ENCODE data around the gene CEP131.
A peak's percentile ranks its signal among the peaks of the same experiment; 100 is the strongest.

CEP131 gene

DNA sequence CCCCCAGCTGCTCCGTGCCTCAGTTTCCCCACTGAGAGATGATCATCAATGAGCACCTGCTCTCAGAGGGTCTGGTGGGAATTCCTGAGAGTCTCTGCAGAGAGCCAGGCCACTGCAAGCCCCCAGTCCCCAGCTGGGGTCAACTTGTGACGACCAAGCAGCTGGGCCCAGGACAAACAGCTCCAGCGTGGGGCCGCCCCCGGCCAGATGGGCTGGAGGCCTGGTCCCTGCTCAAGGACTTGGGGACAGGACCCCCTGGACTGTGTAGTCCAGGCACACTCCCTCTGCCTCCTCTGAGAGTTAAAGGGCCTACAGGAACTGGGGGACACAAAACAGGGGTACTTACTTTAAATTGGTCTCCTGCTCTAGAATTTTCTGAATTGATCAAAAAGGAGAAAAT is 40.2 kb downstream of the CEP131 start:
- no peak for DNase-seq

DNA sequence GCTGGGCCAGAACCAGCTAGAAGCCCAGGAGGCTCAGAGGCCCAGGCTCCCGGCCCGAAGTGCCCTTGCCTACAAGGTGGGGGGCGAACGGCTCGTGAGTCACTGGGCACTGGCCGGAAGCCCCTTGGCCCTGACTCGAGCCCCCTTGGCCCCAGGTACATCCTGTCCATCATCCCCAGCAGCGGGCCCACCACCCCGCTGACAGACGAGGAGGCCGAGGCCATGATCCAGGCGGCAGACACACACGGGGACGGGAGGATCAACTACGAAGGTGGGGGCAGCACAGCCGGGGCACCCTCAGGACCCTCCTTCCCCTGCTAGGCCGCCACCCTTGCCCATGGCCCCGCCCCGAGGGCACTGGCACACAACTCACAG is 41.0 kb downstream of the CEP131 start:
- no peak for DNase-seq

DNA sequence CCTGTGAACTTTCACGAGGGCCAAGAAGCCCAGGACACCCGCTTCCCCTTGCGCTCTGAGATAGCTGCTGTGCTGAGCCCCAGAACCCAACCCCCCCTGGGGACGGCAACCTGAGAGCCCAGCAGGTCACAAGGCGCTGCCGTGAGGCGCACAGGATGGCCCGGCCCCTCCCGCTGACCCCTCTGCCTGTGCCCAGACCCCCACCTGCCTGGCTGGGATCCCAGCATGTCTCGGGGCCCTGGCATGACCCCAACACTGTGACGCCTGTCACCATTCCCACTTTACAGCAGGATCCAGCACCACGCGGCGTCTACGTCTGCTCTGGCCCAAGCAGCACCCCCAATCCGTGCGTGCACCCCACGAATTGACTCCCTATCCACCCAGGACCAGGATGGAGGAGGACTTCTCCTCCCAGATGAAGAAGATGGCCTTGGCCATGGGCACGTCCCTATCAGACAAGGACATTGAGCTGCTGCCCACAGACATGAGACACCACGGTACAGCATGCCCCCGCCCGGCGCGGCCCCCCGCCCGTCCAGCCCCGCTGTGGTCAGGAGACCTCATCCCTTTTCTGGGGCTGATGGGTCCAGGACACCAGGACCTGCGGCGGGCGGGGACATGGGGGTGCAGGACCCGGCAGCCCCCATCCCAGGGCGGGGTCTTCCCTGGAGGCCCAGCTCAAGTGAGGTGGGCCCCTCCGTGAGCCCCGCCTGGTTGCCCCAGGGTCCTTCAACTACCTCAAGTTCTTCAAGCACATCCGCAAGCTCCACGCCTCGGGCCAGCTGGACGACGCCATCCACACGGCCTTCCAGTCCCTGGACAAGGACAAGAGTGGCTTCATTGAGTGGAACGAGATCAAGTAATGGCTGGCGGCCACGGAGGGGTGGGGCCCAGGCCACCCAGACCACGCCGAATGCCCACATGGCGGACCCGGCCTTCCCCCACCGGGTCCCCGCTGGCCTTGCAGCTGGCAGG is 41.6 kb downstream of the CEP131 start:
- no peak for DNase-seq

DNA sequence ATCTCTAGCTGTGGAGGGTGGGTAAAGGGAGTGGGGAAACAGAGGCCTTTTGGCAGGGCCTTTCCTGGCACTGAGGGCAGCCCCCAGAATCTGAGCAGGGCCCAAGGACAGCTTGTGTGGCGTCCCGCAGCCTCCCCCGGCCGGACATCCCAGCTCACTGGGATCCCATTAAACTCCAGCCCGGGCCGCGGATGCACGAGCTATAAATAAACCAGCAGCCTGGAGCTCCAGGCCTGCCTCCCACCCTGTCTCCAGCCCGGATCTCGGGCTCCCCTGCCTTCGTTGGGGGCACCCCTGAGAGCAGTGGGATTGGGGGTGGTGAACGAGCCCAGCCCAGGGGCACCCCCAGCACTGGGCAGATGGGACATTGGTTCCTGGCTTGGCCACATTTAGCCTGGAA is 42.9 kb downstream of the CEP131 start:
- DNase-seq, result no peak

DNA sequence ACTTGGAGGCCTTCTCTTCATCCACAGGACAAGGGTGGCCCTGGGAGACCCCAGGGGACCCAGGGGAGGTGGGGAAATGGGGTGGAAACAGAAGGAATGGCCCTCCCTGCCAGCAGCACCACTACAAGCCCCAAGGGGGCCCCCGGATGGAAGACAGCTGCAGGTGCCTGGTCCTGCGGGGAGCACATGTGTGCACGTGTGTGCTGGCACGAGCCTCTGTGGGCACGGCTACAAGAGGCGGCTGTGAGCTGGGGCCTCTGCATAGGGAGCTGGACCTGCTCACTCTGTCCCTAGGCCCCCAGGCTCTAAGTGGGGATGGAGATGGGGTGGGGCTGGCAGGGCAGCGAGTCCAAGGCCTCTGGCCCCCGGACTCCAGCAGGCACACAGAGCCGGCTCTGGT is 43.5 kb downstream of the CEP131 start:
- no peak for DNase-seq

DNA sequence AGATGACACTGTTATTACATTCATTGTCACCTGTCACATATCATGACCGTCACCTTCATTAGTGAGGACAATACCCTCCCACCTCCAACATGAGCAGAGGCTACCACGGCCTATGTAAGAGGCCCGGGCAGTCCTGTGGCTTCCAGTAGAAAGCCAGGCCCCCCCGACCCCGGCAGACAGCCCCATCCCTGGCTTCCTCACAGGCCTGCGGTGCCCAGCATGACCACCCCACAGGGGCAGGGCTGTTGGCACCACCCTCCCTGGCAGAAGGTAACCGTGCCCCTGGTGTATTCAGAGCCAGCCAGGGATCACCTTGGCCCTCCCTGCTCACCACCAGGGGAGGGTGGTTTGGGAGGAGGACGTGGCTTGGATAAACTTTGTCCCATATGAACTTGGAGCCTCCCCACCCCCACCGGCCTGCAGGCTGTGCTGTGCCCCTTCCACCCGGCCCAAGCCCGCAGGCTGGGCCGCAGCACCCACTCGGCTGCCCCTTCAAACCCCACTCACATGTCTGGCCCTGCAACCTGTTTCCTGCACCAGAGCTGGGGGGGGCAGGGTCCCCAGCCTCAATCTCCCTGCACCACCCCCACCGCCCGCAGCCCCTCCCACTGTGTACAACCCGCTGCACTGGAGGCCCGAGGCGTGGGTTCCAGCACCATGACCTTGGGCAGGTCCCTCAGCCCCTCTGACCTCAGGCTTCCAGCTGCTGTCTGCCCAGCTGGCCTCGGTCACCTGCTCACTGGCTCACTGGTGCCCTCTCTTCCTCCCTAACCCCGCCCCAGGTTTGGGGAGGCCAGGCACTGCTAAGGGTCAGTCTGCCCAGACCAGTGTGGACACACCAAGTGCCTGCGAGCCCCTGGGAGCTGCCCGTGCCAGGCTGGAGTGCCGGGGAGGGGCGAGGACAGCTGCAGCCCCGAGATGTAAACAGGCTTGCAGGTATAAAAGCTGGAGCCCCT is 44.4 kb downstream of the CEP131 start:
- no peak for DNase-seq

DNA sequence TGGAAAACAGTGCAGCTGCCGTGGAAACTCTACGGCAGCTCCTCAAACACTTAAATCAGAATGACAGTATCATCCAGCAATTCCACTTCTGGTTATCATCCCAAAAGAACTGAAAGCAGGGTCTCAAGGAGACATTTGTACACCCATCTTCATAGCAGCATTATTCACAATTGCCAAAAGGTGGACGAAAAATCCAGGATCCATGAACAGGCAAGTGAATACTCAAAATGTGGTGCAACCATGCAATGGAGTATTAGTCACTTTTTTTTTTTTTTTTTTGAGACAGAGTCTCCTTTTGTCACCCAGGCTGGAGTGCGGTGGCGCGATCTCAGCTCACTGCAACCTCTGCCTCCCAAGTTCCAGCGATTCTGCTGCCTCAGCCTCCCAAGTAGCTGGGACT is 46.1 kb downstream of the CEP131 start:
- DNase-seq, result peak in 2 of 3 donors; percentile 42 to 51

DNA sequence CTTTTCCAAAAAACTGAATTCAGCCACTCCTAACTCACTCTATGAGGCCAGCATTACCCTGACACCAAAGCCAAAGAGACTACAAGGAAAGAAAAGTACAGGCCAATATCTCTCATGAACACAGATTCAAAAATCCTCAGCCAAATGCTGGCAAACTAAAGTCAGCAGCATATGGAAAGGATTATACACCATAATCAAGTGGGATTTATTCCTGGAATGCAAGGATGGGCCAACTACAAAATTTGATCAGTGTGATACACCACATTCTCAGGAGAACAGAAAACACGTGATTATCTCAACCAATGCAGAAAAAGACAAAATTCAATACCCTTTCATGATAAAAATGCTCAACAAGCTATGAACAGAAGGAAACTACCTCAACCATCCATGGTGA is 49.0 kb downstream of the CEP131 start:
- DNase-seq, result no peak

DNA sequence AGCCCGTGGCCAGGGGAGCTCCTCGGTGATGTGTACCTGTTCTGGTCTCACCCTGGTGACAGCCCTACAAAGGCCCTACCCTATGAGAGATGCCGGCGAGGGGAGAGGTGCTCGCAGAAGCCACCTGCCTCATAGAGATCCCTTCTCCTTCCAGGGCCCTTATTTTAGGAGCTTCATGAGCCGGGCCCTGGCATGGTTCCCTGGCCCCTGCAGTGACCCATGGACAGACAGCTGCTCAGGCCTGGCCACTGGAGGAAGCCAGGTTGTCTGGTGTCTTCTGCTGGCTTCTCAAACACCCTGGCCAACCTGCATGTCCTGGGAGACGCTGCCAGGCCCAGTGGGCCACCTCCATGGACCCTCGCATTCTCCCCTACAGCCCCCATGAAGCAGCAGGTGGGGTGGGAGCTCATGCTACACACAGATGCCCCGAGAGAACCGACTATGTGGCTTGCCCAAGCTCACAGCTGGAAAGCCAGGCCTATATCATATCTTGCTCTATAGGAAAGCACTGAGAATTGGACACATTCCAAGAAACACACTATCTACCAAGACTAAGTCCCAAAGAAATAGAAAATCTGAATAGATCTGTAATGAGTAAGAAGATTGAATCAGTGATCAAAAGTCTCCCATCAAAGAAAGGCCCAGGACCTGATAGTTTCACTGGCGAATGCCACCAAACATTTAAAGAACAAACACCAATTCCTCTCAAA is 49.6 kb downstream of the CEP131 start:
- DNase-seq, result no peak

DNA sequence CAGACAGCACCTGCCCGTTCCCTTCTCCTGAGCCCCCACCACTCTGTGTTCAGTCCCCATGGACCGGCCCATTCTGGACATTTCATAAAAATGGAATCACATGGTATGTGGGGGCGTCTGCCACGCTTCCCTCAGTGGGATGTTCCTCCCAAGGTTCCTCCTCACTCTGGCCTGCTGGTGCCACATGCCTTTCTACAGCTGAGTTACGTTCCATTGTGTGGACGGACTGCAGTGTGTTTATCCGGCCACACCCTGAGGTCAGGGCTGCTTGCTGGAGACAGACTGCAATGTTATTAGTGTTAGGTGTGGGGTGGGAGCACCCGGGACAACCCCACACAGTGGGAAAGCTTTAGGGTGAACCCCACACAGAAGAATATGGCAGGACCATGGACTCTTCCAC is 50.8 kb downstream of the CEP131 start:
- peak; percentile 50 to 64 (median 58) for DNase-seq

DNA sequence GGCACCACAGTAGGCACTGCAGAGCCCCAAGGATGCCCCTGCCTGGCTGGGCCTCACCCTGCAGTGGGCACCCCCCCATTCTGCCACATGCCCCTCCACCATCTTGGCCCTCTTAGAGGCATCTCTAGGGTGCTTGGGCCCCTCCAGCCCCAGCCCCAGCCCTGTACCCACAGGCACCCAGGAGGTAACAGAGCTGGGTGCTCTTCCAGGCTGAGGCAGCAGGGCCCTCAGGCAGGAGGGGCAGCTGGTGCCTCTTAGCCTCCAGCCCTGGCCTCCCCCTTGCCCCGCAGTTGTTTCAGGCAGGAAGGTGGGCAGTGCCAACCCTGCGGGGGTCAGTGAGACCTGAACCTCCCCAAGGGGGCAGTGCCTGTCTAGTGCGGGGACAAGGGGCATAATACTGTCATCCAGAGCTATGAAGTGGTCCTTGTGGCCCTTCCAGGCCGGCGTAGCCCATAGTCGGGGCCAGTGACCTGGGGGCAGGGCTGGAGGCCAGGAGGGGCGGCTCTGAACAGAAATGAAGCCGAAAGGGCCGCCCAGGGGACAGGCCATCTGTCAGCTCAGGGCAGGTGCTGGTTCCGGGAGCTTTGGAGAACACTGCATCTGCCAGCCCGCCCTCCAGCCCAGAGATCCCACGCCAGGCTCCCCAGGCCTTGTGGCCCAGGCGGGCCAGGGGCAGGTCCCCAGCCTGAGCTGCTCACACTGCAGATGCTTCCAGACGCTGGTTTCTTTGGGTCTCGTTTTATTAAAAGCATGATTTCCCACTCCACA is 51.9 kb downstream of the CEP131 start:
- DNase-seq, result no peak

DNA sequence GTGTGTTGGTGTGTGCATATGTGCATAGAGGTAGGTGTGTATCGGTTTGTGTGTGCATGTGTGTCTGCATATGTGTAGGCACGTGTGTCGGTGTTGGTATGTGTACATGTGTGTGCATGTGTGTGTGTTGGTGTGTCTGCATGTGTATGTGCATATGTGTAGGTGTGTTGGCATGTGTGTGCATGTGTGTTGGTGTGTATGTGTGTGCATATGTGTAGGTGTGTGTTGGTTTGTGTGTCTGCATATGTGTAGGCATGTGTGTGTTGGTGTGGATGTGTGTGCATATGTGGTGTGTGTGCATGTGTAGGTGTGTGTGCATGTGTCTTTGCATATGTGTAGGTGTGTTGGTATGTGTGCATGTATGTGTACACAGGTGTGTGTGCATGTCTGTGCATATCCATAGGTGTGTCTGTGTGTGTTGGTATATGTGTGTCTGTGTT is 52.9 kb downstream of the CEP131 start:
- no peak for DNase-seq

DNA sequence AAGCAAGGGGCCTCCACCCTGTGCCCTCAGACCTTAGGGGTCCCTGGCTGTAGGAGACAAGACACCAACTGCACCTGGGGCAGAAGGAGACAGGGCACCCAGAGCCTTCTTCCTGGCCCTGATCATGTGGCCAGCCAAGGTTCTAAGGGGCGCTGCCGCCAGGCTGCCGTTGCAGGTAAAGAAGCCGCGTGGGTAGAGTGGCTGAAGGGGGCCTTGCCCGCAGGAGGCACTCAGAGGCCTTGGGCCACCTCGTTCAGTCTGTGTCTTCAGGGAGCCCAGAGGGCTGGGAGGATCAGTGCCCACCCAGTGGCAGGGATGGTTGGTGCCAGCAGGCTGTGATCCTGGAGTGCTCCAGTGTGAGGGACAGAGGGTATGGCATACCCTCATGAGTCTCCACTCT is 55.1 kb downstream of the CEP131 start:
- no peak for DNase-seq

DNA sequence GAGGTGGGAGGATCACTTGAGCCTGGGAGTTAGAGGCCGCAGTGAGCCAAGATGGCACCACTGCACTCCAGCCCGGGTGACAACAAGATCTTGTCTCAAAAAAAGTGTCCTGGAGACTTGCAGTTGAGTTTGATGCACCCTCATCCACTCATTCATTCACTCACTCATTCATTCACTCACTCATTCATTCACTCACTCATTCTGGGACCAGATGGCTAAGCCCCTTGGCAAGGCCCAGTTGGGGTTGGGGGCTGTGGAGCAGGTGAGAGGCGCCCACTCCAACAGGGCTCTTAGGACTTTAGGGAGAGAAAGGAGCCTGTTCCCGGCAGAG is 55.6 kb downstream of the CEP131 start:
- no peak for DNase-seq

DNA sequence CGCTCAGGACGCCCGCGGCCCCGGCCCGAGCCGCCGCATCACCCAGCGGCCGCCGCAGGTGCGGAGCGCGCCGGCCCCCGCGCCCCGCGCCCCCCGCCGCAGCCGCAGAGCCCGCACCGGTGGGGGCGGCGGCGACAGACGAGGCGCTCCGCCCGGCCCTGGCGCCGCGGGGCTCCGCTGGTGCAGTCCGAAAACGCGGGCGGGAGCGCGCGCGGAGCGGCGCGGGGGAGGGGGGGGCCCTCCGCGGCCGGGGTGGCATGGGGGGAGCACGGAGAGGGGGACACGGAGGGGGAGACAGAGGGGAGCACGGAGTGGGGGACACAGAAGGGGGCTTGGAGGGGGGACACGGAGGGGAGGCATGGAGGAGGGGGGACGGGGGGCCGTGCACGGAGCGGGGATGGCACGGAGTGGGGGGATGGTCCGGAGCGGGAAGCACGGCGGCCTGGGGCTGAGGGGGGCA is 56.7 kb downstream of the CEP131 start, which contains the start of gene AATK:
AATK (minus strand) TSS at position 189 of the 460 bp plus-strand sequence. CDS start 229 bp downstream, outside the sequence.
- peak in 1 of 3 donors; percentile 62 for DNase-seq

DNA sequence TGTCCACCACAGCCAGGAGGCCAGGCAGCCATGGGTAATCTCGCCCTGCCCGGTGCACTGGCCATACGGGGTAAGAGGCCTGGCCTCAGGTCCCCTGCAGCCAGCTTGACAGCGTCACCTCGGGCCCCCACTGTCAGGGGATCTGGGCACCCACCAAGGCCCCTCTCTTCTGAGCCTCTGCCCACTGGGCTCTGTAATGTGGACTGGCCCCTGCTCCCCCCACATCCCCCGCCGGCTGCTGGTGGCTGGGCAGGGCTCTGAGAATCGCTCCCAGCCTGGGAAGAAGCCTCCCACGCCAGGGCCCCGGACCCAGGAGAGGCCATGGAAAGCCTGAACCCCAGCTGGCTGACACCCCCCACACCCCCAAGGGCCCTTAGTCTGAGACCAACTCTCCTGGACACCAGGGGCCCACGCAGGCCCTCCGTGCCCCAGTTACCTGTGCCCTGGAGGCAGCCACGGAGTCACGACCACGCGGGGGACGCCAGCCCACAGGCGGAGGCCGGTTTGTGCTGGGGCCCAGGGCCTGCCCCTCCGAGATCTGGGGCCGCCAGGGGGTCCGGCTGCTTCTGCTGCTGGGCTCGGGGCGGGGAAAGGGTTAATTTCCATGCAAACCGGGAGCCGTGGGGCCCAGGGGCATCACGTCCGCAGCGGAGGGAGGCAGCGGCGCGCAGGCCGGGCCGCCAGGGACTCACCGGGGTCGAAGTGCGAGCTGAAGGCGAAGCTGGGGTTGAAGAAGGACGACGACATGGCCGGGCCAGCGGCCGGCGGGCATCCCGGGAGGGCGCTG is 57.3 kb downstream of the CEP131 start, which contains the start of gene PVALEF:
PVALEF (plus strand) TSS at position 262 of the 787 bp plus-strand sequence. CDS start 15,720 bp downstream, outside the sequence.
- DNase-seq, result no peak

DNA sequence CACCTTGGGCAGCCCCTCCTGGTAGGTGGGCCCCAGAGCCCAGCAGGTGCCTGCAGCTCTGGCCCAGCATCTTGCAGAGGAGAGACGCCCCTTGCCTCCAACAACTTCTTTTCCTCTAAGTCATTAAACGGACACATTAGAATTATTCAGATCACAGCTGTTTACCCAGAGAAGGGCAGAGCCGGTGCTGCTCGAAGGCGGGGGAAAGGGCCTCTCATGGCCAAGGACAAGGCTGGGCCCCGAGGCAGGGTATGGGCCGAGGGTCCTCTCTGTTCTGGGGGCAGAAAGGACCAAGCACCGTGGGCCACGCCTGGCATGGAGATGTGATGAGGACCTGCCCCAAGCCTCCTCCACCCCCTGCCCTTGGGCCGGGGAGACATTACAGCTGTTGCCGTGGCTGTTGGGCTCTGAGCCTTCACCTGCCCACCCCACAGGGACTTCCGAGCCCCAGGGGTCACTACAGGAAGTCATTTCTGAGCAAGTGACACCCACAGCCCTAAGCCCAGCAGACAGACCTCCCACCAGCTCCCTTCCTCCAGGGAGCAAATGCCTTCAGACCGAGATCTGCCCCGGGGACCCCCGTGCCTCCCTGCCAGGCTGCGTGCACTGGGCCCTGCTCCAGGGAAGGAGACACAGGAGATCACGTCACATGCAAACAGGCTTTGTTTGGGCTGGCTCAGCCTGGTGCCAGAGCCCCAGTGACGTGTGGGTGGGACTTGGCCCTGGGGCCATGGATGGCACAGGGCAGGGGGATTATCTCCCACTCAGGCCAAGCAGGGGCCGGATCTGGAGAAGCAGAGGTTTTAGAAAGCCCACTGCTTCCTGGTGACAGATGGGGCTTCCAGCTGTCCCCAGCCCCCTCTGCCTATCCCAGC is 58.2 kb downstream of the CEP131 start:
- no peak for DNase-seq

DNA sequence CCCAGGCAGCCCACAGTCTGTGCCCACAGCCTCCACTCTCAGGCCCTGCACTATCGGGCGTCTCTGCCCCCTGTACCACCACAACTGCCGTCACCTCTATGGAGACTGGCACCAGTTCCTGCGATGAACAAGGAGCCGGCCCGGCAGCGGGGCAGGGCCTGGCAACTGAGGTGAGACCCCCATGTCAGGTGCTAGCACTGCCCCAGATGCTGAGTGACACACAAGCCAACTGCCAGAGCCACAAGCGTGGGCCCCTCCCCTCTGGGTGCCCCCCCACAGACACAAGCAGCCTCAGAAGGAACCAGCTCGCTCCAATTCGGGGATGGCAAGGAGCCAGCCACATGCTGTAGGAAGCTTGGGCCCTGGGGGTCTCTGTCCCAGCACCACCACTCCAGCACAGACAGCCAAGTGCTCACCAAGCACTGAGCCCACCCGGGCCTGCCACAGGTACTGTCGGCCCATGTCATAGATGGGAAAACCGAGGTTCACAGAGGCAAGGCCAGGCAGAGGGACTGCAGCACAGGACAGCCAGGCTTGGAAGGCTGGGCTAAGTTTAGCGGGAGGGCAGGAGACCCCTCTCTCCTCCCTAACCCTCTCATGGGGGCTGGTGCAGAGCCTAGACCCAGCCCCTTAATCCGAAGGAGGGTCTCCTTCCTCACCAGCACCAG is 58.9 kb downstream of the CEP131 start:
- no peak for DNase-seq

DNA sequence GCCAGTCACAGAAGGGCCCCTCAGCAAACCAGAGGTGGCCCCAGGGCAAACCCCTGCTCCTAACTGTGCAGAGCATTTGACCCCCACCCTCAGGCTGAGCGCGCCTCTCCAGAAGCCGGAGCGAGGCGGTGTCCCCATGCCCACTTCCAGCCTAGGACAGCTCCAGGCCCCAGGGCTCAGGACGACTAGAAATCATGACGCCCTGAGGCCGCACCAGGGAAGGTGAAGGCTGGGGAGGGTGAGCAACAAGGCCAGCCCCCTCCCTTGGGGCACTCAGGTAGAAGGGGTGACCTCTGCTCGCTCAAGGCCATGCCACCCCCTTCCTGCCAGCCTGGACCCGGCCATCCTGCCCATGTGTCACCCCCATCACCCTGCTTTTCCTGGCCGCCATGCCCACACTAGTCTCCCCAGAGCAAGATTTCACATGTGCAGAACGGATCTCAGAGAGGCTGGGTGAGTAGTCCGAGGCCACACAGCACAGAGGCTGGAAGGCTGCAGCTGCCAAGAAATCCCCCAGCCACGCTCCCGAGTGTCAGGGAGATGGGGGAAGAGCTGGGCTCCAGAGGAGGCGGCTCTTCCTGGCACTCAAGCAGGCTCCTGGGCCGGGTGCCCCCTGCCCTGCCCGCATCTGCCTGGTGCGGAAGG is 59.6 kb downstream of the CEP131 start:
- no peak for DNase-seq

Measured in suppressor macrophage treated with lipopolysaccharide for 1 hour (primary cell).